Adrenal gland (tissue), 5 donors: ENCODE data around the gene EIF2S2.

Experiments
- POLR2A ChIP-seq, 2 donors: fragments of 450-650 bp; IDR thresholded peaks; one replicate each; pipeline ENCODE4 v1.6.1; 2017; ENCODE audit warnings: antibody characterized with exemption in 2 of 2, mild to moderate bottlenecking in 2 of 2, moderate library complexity in 1 of 2
- TF ChIP-seq, protein P1 (sequence below), 6 experiments: fragments of 450-650 bp in 4 of 6; fragments of 200-600 bp in 2 of 6; sonication (generic) in 1 of 6; IDR thresholded peaks; 1 replicate in 5 of 6; 2 replicates in 1 of 6; pipeline versions ENCODE4 v1.5.1 to v1.8.0; 2016 to 2021; ENCODE audit warnings: antibody characterized with exemption in 6 of 6, mild to moderate bottlenecking in 2 of 6, moderate library complexity in 1 of 6
- donor health status: DM: no; HTN: no; CAD: no.

DNA sequence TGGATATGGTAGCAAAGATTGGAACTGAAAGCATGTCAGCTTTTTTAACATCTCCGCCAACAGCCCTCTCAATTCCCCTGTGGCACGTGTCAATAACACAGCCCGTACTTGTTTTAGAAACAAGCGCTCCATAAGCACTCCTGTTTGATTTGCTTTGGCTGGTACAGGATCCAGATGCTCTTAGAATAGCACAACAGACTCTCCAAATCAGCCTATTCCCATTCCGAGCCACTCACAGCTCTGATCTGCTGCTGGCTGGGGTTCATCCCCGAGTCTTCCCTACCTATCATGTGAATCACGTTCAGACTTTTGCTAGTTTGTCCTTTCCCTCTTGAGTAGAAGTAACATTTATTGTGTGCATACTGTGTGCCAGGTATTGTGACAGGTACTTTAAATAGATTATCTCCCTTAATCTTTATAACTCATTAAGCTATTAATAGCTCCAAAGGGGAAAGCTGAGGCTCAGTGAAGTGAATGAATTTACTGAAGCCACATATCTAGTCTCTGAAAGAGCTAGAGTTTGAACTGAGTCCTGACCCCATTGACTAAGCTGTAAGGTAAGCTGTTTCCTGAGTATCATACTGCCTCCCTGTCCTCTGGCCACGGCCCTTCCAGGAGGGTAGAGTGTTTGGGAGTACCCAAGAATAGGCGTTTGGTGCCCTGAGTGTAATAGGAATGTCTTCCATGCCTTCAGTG lies 71.6 kb downstream of the EIF2S2 start:
- TF ChIP-seq, protein P1, sequence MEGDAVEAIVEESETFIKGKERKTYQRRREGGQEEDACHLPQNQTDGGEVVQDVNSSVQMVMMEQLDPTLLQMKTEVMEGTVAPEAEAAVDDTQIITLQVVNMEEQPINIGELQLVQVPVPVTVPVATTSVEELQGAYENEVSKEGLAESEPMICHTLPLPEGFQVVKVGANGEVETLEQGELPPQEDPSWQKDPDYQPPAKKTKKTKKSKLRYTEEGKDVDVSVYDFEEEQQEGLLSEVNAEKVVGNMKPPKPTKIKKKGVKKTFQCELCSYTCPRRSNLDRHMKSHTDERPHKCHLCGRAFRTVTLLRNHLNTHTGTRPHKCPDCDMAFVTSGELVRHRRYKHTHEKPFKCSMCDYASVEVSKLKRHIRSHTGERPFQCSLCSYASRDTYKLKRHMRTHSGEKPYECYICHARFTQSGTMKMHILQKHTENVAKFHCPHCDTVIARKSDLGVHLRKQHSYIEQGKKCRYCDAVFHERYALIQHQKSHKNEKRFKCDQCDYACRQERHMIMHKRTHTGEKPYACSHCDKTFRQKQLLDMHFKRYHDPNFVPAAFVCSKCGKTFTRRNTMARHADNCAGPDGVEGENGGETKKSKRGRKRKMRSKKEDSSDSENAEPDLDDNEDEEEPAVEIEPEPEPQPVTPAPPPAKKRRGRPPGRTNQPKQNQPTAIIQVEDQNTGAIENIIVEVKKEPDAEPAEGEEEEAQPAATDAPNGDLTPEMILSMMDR (IDR thresholded peaks at IDR 0.05), result no peak
- no peak for TF ChIP-seq POLR2A (IDR thresholded peaks at IDR 0.05)
